SH-SY5Y (cell line): ENCODE measurements around the gene RELN.

ENCODE experiments used
- GATA2 ChIP-seq: IDR thresholded peaks from 2 replicates; pipeline ENCODE4 v1.6.1; 2011; ENCODE audit warnings: mild to moderate bottlenecking, low read depth, low read length
- GATA3 ChIP-seq: IDR thresholded peaks from 2 replicates; pipeline ENCODE4 v1.6.1; 2011; ENCODE audit warnings: low read depth, mild to moderate bottlenecking, low read length, moderate library complexity

Gene RELN

DNA sequence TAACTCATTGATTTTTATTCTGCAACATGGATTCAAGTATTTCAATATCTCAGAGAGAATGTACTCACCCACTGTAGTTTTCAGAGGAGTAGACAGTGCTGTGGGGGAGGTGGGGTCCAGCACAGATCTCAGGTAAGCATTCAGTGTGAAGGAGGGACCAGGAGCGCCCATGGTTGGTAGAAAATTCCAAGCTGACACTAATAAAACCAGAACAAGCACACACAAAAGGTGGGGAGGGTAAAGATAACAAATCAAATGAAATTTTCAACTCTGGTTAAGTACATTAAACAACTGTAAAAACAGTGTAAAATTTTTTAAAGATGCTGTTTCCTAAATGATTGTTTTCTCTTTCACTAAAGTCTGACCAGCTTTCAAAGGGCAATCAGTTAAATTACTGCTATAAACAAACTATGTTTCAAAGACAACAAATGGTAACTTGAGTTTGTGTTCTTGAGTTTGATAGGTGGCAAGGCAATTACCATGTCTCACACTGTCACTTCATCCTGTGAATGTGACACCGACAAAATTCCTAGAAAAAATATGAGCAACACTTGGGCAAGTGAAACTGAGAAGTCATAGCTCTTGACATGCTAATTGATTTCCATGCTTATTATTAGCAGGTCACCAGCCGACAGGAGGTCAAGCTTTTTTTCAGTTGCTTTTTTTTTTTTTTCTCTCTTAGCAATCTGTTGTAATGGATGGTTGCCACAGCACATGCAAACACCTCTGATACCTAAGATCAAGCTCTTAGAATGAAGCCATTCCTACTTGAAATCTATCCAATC, 337.7 kb downstream of the RELN start:
- TF ChIP-seq GATA2 (no peak), GATA3 (no peak)

DNA sequence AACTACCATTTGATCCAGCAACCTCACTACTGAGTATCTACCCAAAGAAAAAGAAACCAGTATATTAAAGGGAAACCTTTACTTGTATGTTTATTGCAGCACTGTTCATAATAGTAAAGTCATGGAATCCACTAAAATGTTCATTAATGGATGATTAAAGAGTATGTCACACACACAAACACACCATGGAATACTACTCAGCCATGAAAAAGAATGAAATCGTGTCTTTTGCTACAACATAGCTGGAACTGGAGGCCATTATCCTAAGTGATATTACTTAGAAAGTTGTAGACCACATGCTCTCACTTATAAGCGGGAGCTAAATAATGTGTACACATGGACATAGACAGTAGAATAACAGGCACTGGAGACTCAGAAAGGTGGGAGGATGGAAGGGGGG, 340.4 kb downstream of the RELN start:
- TF ChIP-seq GATA3 (no peak), GATA2 (no peak)

DNA sequence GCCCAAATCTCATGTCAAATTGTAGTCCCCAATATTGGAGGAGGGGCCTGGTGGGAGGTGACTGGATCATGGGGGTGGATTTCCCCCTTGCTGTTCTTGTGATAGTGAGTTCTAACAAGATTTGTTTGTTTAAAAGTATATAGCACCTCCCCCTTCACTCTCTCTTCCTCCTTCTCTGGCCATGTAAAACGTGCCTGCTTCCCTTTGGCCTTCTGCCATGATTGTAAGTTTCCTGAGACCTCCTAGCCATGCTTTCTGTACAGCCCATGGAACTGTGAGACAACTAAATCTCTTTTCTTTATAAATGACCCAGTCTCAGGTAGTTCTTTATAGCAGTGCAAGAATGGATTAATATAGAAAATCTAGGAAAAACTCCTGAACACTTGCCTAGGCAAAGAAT, 341.3 kb downstream of the RELN start:
- no peak for TF ChIP-seq GATA3
- TF ChIP-seq GATA2 = no peak

GRCh38 chr7:103644319-103644718, 345.1 kb downstream of the RELN start:
- no peak for TF ChIP-seq GATA3
- no peak for TF ChIP-seq GATA2

GRCh38 chr7:103640031-103640779, 349.3 kb downstream of the RELN start:
- TF ChIP-seq GATA3 (no peak), GATA2 (no peak)

DNA sequence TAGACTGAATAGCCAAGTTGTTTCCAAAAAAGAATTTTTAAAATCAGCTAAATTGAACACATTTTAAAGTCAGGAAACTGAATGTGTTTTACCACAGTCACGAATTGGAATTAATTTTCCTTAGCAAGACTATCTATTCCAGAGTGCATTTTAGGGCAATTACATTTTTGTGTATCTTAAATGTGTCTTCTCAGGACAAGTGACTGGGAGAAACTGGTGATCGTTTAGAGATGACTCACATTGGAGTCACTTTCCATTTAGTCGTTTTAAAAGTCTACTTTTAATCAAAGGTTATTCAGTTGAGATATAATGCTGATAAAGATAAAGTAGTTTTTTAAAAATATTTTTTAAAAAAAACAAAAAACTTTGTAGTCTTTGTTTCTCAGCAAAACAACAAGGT, 351.7 kb downstream of the RELN start:
- TF ChIP-seq GATA2 (no peak), GATA3 (no peak)

- TF ChIP-seq GATA3 (no peak), GATA2 (no peak)
Observed at GRCh38 chr7:103637094-103637493, 352.4 kb downstream of the RELN start.

DNA sequence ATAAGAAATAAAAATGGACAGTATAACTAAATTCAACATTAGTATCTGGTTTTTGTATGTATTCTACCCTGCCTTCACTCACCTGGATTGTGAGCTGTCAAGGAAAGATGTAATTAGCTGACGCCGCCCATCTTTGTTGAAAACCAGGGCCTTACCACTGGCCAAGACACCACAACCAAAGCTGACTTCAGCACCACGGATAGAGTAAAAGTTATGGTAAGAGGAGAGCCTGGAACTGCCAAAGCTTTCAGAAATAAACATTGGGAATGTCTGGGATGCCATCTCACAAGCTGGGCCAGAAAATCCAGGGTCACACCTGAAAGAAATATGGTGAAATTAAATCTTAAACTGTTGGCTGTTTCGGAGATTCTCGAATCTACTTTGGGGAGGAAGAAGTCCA, 353.3 kb downstream of the RELN start:
- TF ChIP-seq GATA2 (no peak), GATA3 (no peak)

DNA sequence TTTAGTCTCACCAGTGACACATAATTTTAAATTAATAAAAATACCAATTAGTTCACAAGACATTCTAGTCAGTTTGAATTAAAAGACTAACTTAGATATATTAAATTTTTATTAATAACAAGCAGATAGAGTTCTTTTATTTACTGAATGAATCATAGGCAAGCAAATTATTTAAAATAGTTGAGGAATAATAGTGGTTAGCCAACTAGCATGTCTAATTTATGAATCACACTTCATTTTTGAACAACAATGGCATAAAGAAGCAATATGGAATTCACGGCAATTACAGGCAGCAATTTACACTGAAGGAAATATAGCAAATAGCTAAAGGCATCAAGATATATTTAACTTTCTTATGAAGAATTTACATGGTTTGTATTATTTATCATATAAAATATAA, 356.5 kb downstream of the RELN start:
- TF ChIP-seq GATA3 (no peak), GATA2 (no peak)

DNA sequence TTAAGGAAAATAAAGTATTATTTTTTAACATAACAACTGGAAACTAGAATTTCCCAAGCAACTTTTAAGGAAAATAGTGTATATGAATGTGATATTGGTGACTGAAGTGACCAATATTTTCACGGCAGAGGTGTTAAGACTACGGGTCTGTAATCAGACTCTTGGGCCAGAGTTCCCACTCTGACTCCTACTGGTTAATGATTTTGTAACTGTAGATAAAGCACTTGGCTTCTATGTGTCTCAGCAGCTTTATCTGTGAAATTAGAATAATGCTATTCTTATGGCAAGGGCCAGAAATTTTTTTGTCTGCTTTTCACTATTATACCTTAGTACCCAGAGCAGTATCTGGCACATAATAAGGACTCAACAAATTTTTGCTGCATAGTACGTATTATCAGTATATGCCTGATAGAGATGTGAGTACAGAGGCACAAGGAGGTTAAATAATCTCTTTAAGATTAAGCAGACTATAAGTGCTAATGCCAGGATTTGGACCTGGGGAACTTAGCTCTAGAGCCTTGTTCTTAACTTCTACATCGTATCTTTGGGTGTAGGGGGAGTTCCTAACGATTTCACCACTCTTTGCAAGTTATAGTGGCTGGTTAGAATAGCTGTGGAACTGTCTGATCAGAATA, 357.3 kb downstream of the RELN start:
- TF ChIP-seq GATA3 = no peak
- no peak for TF ChIP-seq GATA2

GRCh38 chr7:103630318-103630717, 359.1 kb downstream of the RELN start:
- TF ChIP-seq GATA2 (no peak), GATA3 (no peak)

DNA sequence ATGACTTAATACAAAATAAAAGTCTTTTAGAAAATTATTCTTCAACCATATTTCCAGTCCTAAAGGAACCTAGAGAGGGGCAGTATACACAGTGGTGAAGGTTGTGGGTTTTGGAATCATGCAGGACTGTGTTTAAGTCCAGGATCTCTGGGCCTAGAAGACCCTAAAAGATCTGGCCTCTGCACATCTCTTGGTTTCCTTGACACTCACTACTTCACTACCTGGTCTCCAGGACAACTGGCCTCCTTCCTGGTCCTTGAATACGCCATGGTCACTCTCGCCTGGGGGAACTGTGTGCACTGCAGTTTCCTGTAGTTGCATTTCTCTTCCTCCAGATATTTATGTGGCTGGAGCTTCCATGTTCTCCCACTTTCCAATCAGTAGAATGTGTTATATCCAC, 360.7 kb downstream of the RELN start:
- TF ChIP-seq GATA2 = no peak
- no peak for TF ChIP-seq GATA3

GRCh38 chr7:103626776-103627175, 362.7 kb downstream of the RELN start:
- TF ChIP-seq GATA2 (no peak), GATA3 (no peak)

DNA sequence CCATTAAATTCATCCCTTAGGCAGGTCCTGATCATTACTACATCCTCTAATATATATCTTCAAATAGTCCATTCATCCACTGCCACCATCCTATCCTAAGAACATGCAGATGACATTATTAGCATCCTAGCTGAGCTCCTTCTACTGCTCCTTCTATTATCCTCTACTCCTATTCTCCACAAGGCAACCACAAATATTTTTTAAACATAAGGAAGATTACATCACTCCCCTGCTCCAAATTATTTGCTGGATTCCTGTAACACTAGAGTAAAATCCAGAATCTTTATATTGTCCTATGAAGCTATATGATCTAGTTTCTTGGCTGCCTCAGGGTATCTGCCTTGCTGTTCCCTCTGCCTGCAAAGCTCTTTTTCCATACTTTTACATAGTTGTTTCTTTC, 367.2 kb downstream of the RELN start:
- TF ChIP-seq GATA3 (no peak), GATA2 (no peak)
